GM19372 (cell line): ENCODE data around the gene KDM1B.

ENCODE experiments used
- ATAC-seq: cut with Tn5 transposase; IDR thresholded peaks from one replicate; pipeline ENCODE4 v1.9.1; 2021; ENCODE audit warnings: mild to moderate bottlenecking, low read depth, moderate library complexity; ENCODE audit not compliant: unreplicated experiment

Gene KDM1B

GRCh38 chr6:18155150-18155863 lies at the start of gene KDM1B:
Gene KDM1B, plus strand, starts transcription at chr6:18155422. Its CDS starts 4,474 bp downstream, at chr6:18159896.
- ATAC-seq: peak; percentile 86

- no peak for ATAC-seq
Observed at GRCh38 chr6:18107061-18107460, 48.2 kb upstream of the KDM1B start.

- ATAC-seq: no peak
Observed at GRCh38 chr6:18110162-18110561, 45.1 kb upstream of the KDM1B start.

- no peak for ATAC-seq
Observed at GRCh38 chr6:18115356-18115755, 39.9 kb upstream of the KDM1B start.

GRCh38 chr6:18117136-18117535 lies 38.1 kb upstream of the KDM1B start:
- ATAC-seq: no peak

- ATAC-seq: no peak
Observed at GRCh38 chr6:18118330-18118729, 36.9 kb upstream of the KDM1B start.

- no peak for ATAC-seq
Observed at GRCh38 chr6:18119236-18119635, 36.0 kb upstream of the KDM1B start.

GRCh38 chr6:18121580-18122127 lies 33.6 kb upstream of the KDM1B start:
- no peak for ATAC-seq

- ATAC-seq: peak; percentile 96
Observed at GRCh38 chr6:18122128-18123093, 32.8 kb upstream of the KDM1B start, which contains the start of gene NHLRC1. Gene NHLRC1, minus strand, starts transcription at chr6:18122677. Its CDS starts 71 bp downstream, at chr6:18122606.

GRCh38 chr6:18126121-18126520 lies 29.1 kb upstream of the KDM1B start:
- ATAC-seq: no peak

- ATAC-seq: no peak
Observed at GRCh38 chr6:18132346-18132745, 22.9 kb upstream of the KDM1B start.

- ATAC-seq: no peak
Observed at GRCh38 chr6:18135171-18135570, 20.1 kb upstream of the KDM1B start.

GRCh38 chr6:18136260-18136659 lies 19.0 kb upstream of the KDM1B start:
- ATAC-seq: no peak

GRCh38 chr6:18138906-18139305 lies 16.3 kb upstream of the KDM1B start:
- ATAC-seq: no peak

GRCh38 chr6:18139935-18140621 lies 15.1 kb upstream of the KDM1B start:
- ATAC-seq: no peak

- no peak for ATAC-seq
Observed at GRCh38 chr6:18141805-18142590, 13.2 kb upstream of the KDM1B start.

GRCh38 chr6:18142591-18142861 lies 12.7 kb upstream of the KDM1B start:
- ATAC-seq: no peak

- no peak for ATAC-seq
Observed at GRCh38 chr6:18147160-18147559, 8.1 kb upstream of the KDM1B start.

- ATAC-seq: no peak
Observed at GRCh38 chr6:18147616-18148015, 7.6 kb upstream of the KDM1B start.
